ENCODE data around the gene ASCC3. TPM values are rescaled to one million over a fixed set of nuclear protein-coding genes. Genes with fewer than 3 reads are reported as not detected.

ASCC3 gene
- total and polyA plus RNA-seq, 2 of the 4 experiments (the other 2 are of a cell fraction) = 25.8 to 104 TPM

GRCh38 chr6:100809346-100809745, 71.8 kb downstream of the ASCC3 start:
- no TSS peak for BruUV-seq (replicated peaks)
- no CpG with 5 or more reads among the region's 1 CpG for WGBS, 2 experiments (ENCODE audit: extremely low coverage in 2 of 2, insufficient read length in 1 of 2)
- H3K9me3 ChIP-seq (ENCODE audit: control insufficient read depth, insufficient read depth, low read length) = no peaks in the 10 kb centered on the region

More at GRCh38 chr6:100809346-100809745, 71.8 kb downstream of the ASCC3 start:
- dilution Hi-C loops (cut with HindIII; ENCODE audit: low sequenced_read_pairs, unreplicated experiment) (no loop called here), intact Hi-C loops (cut with micrococcal nuclease) (no loop called here), in situ Hi-C loops (cut with MboI; ENCODE audit: low sequenced_read_pairs) (no loop called here)
- no peak overlapping the region for H3K18ac ChIP-seq (ENCODE audit: low read depth, low read length)
- no peak overlapping the region for H3K4me3 ChIP-seq (ENCODE audit: insufficient read depth, low read depth, low read length)
- TF ChIP-seq CEBPB (IDR thresholded peaks at IDR 0.05; ENCODE audit: low read depth, low read length) (no peak), POLR2A (IDR thresholded peaks at IDR 0.05; ENCODE audit: low read depth, low read length) (no peak), FOS (IDR thresholded peaks at IDR 0.05; ENCODE audit: low read depth, low read length) (no peak), SMC3 (IDR thresholded peaks at IDR 0.05; ENCODE audit: low read depth, low read length) (no peak), RCOR1 (IDR thresholded peaks at IDR 0.05; ENCODE audit: insufficient replicate concordance, low read length) (no peak), NFE2L2 (IDR thresholded peaks at IDR 0.05; ENCODE audit: low read depth, low read length) (no peak), MXI1 (IDR thresholded peaks at IDR 0.05; ENCODE audit: borderline replicate concordance, low read depth, low read length) (no peak), MAFK (IDR thresholded peaks at IDR 0.05; ENCODE audit: low read depth, low read length) (no peak), RAD21 (IDR thresholded peaks at IDR 0.05; ENCODE audit: low read length) (no peak), BHLHE40 (IDR thresholded peaks at IDR 0.05; ENCODE audit: low read depth, low read length) (no peak), RFX5 (IDR thresholded peaks at IDR 0.05; ENCODE audit: low read depth, low read length) (no peak)
- TF ChIP-seq, protein P1, sequence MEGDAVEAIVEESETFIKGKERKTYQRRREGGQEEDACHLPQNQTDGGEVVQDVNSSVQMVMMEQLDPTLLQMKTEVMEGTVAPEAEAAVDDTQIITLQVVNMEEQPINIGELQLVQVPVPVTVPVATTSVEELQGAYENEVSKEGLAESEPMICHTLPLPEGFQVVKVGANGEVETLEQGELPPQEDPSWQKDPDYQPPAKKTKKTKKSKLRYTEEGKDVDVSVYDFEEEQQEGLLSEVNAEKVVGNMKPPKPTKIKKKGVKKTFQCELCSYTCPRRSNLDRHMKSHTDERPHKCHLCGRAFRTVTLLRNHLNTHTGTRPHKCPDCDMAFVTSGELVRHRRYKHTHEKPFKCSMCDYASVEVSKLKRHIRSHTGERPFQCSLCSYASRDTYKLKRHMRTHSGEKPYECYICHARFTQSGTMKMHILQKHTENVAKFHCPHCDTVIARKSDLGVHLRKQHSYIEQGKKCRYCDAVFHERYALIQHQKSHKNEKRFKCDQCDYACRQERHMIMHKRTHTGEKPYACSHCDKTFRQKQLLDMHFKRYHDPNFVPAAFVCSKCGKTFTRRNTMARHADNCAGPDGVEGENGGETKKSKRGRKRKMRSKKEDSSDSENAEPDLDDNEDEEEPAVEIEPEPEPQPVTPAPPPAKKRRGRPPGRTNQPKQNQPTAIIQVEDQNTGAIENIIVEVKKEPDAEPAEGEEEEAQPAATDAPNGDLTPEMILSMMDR (conservative IDR thresholded peaks at IDR 0.05; ENCODE audit: low read depth, low read length) = no peak
- H3K9ac ChIP-seq (ENCODE audit: low read depth, low read length) = no peak overlapping the region
- no peak overlapping the region for H2AK5ac ChIP-seq (ENCODE audit: low read depth, low read length)
- H2AFZ ChIP-seq (replicated peaks; ENCODE audit: low read length, poor library complexity) = no peak overlapping the region
- no peaks in the 10 kb centered on the region for H3K4me1 ChIP-seq (ENCODE audit: control insufficient read depth, insufficient read depth, low read length)
- no peak overlapping the region for H3K4ac ChIP-seq (ENCODE audit: low read depth, low read length)
- no peak overlapping the region for H4K91ac ChIP-seq (ENCODE audit: insufficient read depth, low read depth, low read length)
- no peak overlapping the region for H3K23ac ChIP-seq (ENCODE audit: low read depth, low read length)
- H3K9me1 ChIP-seq (ENCODE audit: insufficient read depth, low read length) = peaks cover 3% of the 10 kb centered on the region
- H2BK15ac ChIP-seq (ENCODE audit: low read depth, low read length) = no peak overlapping the region
- peaks cover 14 to 36% of the 10 kb centered on the region in 2 experiments for H3K79me1 ChIP-seq (ENCODE audit: low read depth in 1 of 2, low read length in 2 of 2)
- no peak overlapping the region for H3K56ac ChIP-seq (ENCODE audit: extremely low read depth, insufficient read depth, low read length)
- no peak overlapping the region for H2BK20ac ChIP-seq (ENCODE audit: low read depth, low read length)
- no peaks in the 10 kb centered on the region for H3K27me3 ChIP-seq (ENCODE audit: control insufficient read depth, insufficient read depth, low read length)
- ChIA-PET CTCF (interaction anchor here (0.6 kb wide), 1 partner anchor 885 kb away, joined by 3 read pairs; no protein-coding TSS in a partner anchor), POLR2A (ENCODE audit: unreplicated experiment) (no interaction called here)
- H3K36me3 ChIP-seq (ENCODE audit: control insufficient read depth, insufficient read depth, low read length) = peaks cover 3% of the 10 kb centered on the region
- peaks cover 10% of the 10 kb centered on the region; the same call in 1 of the 2 replicates for H4K20me1 ChIP-seq (ENCODE audit: insufficient read depth, low read length)
- no peak overlapping the region for H2BK120ac ChIP-seq (ENCODE audit: low read depth, low read length)
- H4K8ac ChIP-seq (ENCODE audit: low read depth in 2 of 2, low read length in 2 of 2) = no peak overlapping the region
- H3K14ac ChIP-seq (replicated peaks; ENCODE audit: low read depth, low read length) = no peak overlapping the region
- H2BK5ac ChIP-seq (ENCODE audit: low read depth, low read length, poor library complexity, severe bottlenecking) = peak overlapping the region; percentile 76
- no peak overlapping the region for H4K5ac ChIP-seq (ENCODE audit: low read depth, low read length)
- peak; percentile 8 for DNase-seq
- no peak overlapping the region for H2AK9ac ChIP-seq (replicated peaks; ENCODE audit: low read depth, low read length, poor library complexity)
- H3K27ac ChIP-seq (ENCODE audit: insufficient read depth, low read length) = no peak overlapping the region
- H3K4me2 ChIP-seq (ENCODE audit: low read depth, low read length) = peak overlapping the region; percentile 23; the same call in 1 of the 2 replicates
- ATAC-seq (ENCODE audit: low read depth) = peak; percentile 58
